Heart right ventricle (tissue), 16 donors: ENCODE measurements around the gene LRRC8B. TPM values are rescaled to one million over a fixed set of nuclear protein-coding genes. Genes with fewer than 3 reads are reported as not detected.

Experiments
- ATAC-seq, 8 donors: fragments of 200-7000 bp; cut with Tn5 transposase; one replicate each; pipeline ENCODE4 v1.9.1; 2020; ENCODE audit warnings: mild to moderate bottlenecking in 8 of 8, moderate library complexity in 8 of 8, moderate number of reproducible peaks in 1 of 8
- DNase-seq, 2 donors: peaks; one replicate each; pipeline ENCODE4 v3.0.0-alpha.2; 2020
- H3K27ac ChIP-seq, 10 donors: fragments of 200-600 bp; sonication (generic) in 2 of 10; one replicate each; pipeline versions ENCODE4 v1.5.0 to v1.8.0; 2020 to 2022; ENCODE audit warnings: mild to moderate bottlenecking in 3 of 10
- H3K27me3 ChIP-seq, 7 donors: fragments of 200-600 bp; one replicate each; pipeline ENCODE4 v1.8.0; 2021 to 2022; ENCODE audit warnings: mild to moderate bottlenecking in 2 of 7
- H3K36me3 ChIP-seq, 9 donors: fragments of 200-600 bp; sonication (generic) in 1 of 9; one replicate each; pipeline versions ENCODE4 v1.5.0 to v1.8.0; 2020 to 2022; ENCODE audit warnings: mild to moderate bottlenecking in 2 of 9
- H3K4me1 ChIP-seq, 9 donors: fragments of 200-600 bp; sonication (generic) in 1 of 9; one replicate each; pipeline versions ENCODE4 v1.5.0 to v1.8.0; 2020 to 2022; ENCODE audit warnings: mild to moderate bottlenecking in 4 of 9
- H3K4me3 ChIP-seq, 10 donors: fragments of 200-600 bp; sonication (generic) in 2 of 10; one replicate each; pipeline versions ENCODE4 v1.5.0 to v1.8.0; 2020 to 2022; ENCODE audit warnings: mild to moderate bottlenecking in 7 of 10, moderate library complexity in 2 of 10
- H3K9me3 ChIP-seq, 11 donors: fragments of 200-600 bp in 10 of 11; sonication (generic) in 2 of 11; one replicate each; pipeline versions ENCODE4 v1.5.0 to v1.8.0; 2013 to 2022; ENCODE audit warnings: mild to moderate bottlenecking in 2 of 11, control low read depth in 1 of 11, moderate library complexity in 1 of 11
- WGBS, 2 donors: extraction: QIAGEN DNeasy Blood & Tissue Kit; methylation state at CpG; one replicate each; pipeline ENCODE4 v1.1.7; 2013; ENCODE audit warnings: inconsistent platforms in 1 of 2; 5-methylcytosine and 5-hydroxymethylcytosine counted together
- intact Hi-C, 10 donors: fragments of 100-400 bp; cut with DNase I; formaldehyde crosslinking; loops; one replicate each; pipeline versions ENCODE4 v1.11.1 to v1.14.2; 2022
- polyA plus RNA-seq, 2 donors: library from polyadenylated mRNA; stranded (reverse); fragments of 200-250 nt; gene quantifications; one replicate each; pipeline ENCODE4 v1.2.3, GENCODE V29; 2013
- total RNA-seq, 10 donors: library from RNA; stranded (reverse); fragmentation: NEBNext Ultra II Directional in 3 of 10; extraction: Animal tissue kit (Norgen Biotek cat#: 25700) in 3 of 10; gene quantifications; one replicate each; pipeline versions ENCODE4 v1.2.1 to v1.2.4, GENCODE V29; 2021 to 2023
- TF ChIP-seq, protein P1 (sequence below), 9 donors: fragments of 200-600 bp; sonication (generic) in 2 of 9; IDR thresholded peaks; one replicate each; pipeline versions ENCODE4 v1.5.0 to v1.8.0; 2021 to 2022; ENCODE audit warnings: antibody characterized with exemption in 9 of 9, mild to moderate bottlenecking in 5 of 9, moderate library complexity in 1 of 9
- donor health status: Arrhythmogenic right ventricular cardiomyopathy.
- donor health status: ischemic (EF 13 %, LVEDD 7.1; RV severe dilation, severe dysfunction).
- donor health status: healthy with polysubstance abuse.
- donor health status: DM: no; HTN: yes; CAD: no.
- donor health status: DM: no; HTN: no; CAD: no.
- donor health status: ischemic (EF 25% LVEDD 6.9; RV normal size, moderate dysfunction).
- donor health status: ischemic (EF 25% LVEDD 5.7; RV mildly dilated, moderate dysfunction).
- donor health status: healthy.
- donor health status: DM: yes; HTN: yes; CAD: no.
- donor health status: Ischemic cardiomyopathy.
- donor health status: ischemic (EF 35%, LVEDD 5.7; RV mildly dilated, moderate dysfunction).
- donor health status: nonischemic (EF 11% LVEDD 7.7; RV severe dilation, severe dysfunction).
- donor health status: DM: yes; HTN: yes; CAD: no.
- donor health status: PGD.
- donor health status: ischemic (EF 29% LVEDD 5.4; RV normal size, mild dysfunction).
- donor health status: nonischemic (EF 23%, LVEDD 6.1; RV moderate dilation, normal function).

The LRRC8B gene
- total and polyA plus RNA-seq, 12 donors = 1.7 to 6.6 (median 4.2) TPM

DNA sequence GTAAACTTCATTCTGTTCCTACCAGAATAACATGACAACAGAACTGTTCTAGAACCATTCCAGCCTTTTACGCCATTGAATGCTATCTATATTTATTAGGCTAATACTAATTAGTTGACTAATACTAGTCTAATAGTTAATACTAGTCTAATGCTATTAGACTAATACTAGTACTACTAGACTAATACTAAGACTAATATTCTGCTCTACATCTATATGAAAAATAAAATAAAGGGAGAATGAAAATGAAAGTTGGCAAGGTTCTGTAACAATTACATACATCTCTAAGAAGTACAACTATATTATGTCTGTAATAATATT, 40.9 kb upstream of the LRRC8B start:
- intact Hi-C loops = loop anchor here (1.0 to 10.0 kb wide), 10 partner anchors 114 to 511 kb away; partner anchors contain the start of gene ZNF326 (in 1 of the 10)
- no peak for DNase-seq
- TF ChIP-seq, protein P1, sequence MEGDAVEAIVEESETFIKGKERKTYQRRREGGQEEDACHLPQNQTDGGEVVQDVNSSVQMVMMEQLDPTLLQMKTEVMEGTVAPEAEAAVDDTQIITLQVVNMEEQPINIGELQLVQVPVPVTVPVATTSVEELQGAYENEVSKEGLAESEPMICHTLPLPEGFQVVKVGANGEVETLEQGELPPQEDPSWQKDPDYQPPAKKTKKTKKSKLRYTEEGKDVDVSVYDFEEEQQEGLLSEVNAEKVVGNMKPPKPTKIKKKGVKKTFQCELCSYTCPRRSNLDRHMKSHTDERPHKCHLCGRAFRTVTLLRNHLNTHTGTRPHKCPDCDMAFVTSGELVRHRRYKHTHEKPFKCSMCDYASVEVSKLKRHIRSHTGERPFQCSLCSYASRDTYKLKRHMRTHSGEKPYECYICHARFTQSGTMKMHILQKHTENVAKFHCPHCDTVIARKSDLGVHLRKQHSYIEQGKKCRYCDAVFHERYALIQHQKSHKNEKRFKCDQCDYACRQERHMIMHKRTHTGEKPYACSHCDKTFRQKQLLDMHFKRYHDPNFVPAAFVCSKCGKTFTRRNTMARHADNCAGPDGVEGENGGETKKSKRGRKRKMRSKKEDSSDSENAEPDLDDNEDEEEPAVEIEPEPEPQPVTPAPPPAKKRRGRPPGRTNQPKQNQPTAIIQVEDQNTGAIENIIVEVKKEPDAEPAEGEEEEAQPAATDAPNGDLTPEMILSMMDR (IDR thresholded peaks at IDR 0.05) = no peak

DNA sequence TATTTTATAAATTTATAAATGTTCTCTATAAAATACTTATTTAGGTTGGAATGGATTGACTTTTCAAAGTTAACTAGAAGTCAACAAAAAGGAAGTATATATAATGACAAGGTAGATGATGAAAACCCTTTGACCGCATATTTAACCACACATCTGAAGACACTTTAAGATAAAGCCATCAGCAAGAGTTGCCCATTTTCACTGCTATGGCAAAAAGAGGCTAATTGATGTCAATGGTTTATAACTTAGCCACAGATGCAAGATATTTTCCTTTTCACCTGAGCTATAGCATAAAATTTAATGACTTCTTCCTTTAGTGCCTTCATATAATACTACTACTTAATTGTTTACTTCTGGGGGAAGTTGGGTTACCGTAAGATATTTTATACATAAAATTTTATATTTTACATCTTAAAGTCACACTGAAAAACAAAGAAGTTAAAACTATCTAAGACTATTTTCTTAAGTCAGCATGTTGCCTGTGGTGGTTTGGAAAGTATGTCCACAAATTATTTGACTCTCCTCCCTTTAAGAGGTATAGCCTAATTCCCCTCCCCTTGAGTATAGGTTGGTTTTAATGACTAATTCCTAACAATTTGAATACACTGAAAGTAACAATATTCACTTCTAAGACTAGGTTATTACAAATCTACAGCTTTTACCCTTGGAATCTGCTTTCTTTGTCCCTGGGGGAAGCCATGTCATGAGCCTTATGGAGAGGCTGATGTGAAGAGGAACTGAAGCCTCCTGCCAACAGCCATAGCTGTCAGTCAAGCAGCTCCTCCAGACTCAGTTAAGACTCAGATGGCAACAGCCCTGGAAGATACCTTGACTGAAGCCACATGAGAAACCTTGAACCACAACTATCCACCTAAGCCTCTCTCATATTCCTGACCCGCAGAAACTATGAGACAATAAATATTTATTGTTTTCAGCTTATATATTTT, 40.3 kb upstream of the LRRC8B start:
- ATAC-seq = no peak
- intact Hi-C loops = loop anchor here in 9 of 10 donors (5.0 to 10.0 kb wide), 7 partner anchors 38 to 510 kb away; partner anchors contain the start of genes LRRC8B (in 1 of the 9) and ZNF326 (in 1 of the 9)

More for the DNA sequence above, 40.9 kb upstream of the LRRC8B start:
- Histone ChIP-seq H3K9me3 (peaks cover 0 to 15% (median 0%) of the 10 kb centered on the region in 11 donors), H3K36me3 (no peaks in the 10 kb centered on the region), H3K27me3 (no peaks in the 10 kb centered on the region), H3K27ac (no peak overlapping the region), H3K4me1 (peaks cover 0 to 9% (median 0%) of the 10 kb centered on the region in 9 donors), H3K4me3 (no peak overlapping the region)
- no peak for ATAC-seq
- WGBS, 2 donors = 97 to 98% methylated on average over 1 of the region's 1 CpG

DNA sequence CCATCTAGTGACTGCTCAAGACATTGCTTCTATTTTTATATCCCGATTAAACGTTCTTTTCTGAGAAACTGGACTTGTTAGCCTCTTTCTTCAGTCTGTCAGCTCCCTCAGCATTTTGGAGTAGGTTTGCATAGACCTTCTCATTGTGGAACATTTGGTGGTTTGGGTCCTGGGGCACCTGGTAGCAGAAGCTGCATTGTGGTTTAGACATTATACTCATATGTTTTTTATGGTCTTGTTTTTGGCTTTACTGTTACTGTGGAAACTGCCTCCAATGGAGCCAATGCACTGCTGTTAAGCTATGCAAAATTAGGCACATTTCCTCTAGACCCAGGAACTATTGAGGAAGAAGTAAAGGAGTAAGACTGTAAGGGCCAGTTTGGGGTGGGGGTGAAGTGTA, 36.7 kb upstream of the LRRC8B start:
- Histone ChIP-seq H3K27me3 (no peaks in the 10 kb centered on the region), H3K9me3 (no peaks in the 10 kb centered on the region), H3K27ac (no peak overlapping the region), H3K4me1 (peaks cover 0 to 14% (median 0%) of the 10 kb centered on the region in 9 donors), H3K4me3 (no peak overlapping the region), H3K36me3 (no peaks in the 10 kb centered on the region)
- intact Hi-C loops = loop anchor here in 6 of 10 donors (5.0 to 10.0 kb wide), 6 partner anchors 34 to 507 kb away; partner anchors contain the start of genes LRRC8B (in 1 of the 6) and ZNF326 (in 1 of the 6)
- DNase-seq = no peak
- WGBS, 2 donors = 74 to 78% methylated on average over 2 of the region's 2 CpGs
- TF ChIP-seq, protein P1 (IDR thresholded peaks at IDR 0.05) = no peak
- ATAC-seq = no peak

More for the DNA sequence above, 40.3 kb upstream of the LRRC8B start:
- Histone ChIP-seq H3K27ac (no peak overlapping the region), H3K36me3 (no peaks in the 10 kb centered on the region), H3K27me3 (no peaks in the 10 kb centered on the region), H3K4me3 (no peak overlapping the region), H3K4me1 (peaks cover 0 to 11% (median 0%) of the 10 kb centered on the region in 9 donors), H3K9me3 (peaks cover 0 to 15% (median 0%) of the 10 kb centered on the region in 11 donors)
- no peak for DNase-seq
- TF ChIP-seq, protein P1 (IDR thresholded peaks at IDR 0.05) = no peak
- WGBS, 2 donors = 63 to 64% methylated on average over 3 of the region's 3 CpGs

DNA sequence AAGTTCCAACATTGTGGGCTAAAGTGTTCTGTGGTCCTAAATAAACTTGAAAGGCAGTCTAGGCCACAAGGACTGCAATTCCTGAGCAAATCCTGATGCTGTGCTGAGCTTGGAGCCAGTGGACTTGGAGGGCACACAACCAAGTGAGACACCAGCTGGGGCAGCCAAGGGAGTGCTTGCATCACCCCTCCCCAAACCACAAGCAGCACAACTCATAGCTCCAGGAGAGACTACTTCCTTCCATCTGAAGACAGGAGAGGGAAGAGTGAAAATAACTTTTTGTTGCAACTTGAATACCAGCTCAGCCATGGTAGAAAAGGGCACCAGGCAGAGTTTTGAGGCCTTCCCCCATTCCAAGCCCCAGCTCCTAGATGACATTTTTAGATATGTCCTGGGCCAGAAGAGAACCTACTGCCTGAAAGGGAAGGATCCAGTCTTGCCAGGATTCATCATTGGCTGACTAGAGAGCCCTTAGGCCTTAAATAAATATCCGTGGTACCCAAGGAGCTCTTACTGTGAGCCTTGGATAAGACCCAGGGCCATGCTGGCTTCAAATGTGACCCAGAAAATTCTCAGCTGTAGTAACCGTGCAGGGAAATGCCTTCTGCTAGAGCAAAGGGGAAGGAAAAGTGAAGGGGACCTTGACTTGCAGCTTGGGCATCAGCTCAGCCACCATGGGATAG, 35.4 kb upstream of the LRRC8B start:
- intact Hi-C loops = loop anchor here in 6 of 10 donors (5.0 to 10.0 kb wide), 6 partner anchors 33 to 506 kb away; partner anchors contain the start of genes LRRC8B (in 1 of the 6) and ZNF326 (in 1 of the 6)
- TF ChIP-seq, protein P1 (IDR thresholded peaks at IDR 0.05) = no peak
- H3K27me3 ChIP-seq = no peaks in the 10 kb centered on the region
- WGBS, 2 donors = 85 to 91% methylated on average over 2 of the region's 2 CpGs
- no peaks in the 10 kb centered on the region for H3K9me3 ChIP-seq
- H3K4me3 ChIP-seq = no peak overlapping the region
- DNase-seq = no peak
- no peak for ATAC-seq
- H3K27ac ChIP-seq = no peak overlapping the region
- H3K36me3 ChIP-seq = no peaks in the 10 kb centered on the region
- peaks cover 0 to 10% (median 0%) of the 10 kb centered on the region in 9 donors for H3K4me1 ChIP-seq
